ENCODE results near the gene RGS12. TPM values are rescaled to one million over a fixed set of nuclear protein-coding genes. Genes with fewer than 3 reads are reported as not detected.
A peak's percentile ranks its signal among the peaks of the same experiment; 100 is the strongest.

Gene RGS12, protein sequence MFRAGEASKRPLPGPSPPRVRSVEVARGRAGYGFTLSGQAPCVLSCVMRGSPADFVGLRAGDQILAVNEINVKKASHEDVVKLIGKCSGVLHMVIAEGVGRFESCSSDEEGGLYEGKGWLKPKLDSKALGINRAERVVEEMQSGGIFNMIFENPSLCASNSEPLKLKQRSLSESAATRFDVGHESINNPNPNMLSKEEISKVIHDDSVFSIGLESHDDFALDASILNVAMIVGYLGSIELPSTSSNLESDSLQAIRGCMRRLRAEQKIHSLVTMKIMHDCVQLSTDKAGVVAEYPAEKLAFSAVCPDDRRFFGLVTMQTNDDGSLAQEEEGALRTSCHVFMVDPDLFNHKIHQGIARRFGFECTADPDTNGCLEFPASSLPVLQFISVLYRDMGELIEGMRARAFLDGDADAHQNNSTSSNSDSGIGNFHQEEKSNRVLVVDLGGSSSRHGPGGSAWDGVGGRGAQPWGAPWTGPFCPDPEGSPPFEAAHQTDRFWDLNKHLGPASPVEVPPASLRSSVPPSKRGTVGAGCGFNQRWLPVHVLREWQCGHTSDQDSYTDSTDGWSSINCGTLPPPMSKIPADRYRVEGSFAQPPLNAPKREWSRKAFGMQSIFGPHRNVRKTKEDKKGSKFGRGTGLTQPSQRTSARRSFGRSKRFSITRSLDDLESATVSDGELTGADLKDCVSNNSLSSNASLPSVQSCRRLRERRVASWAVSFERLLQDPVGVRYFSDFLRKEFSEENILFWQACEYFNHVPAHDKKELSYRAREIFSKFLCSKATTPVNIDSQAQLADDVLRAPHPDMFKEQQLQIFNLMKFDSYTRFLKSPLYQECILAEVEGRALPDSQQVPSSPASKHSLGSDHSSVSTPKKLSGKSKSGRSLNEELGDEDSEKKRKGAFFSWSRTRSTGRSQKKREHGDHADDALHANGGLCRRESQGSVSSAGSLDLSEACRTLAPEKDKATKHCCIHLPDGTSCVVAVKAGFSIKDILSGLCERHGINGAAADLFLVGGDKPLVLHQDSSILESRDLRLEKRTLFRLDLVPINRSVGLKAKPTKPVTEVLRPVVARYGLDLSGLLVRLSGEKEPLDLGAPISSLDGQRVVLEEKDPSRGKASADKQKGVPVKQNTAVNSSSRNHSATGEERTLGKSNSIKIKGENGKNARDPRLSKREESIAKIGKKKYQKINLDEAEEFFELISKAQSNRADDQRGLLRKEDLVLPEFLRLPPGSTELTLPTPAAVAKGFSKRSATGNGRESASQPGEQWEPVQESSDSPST (N-terminal part only)
- polyA plus RNA-seq (2013, experiment 1 of 2; ENCODE audit: insufficient read length): 21.4 TPM
- polyA plus RNA-seq (2013, experiment 2 of 2; ENCODE audit: insufficient read length): 15.4 TPM

- DNase-seq: peak; percentile 92
These were observed at the start of gene RGS12 for GRCh38 chr4:3292571-3293400. Gene RGS12, plus strand, starts transcription at chr4:3293021. Its CDS starts 23,150 bp downstream, at chr4:3316171.

GRCh38 chr4:3243136-3243780 lies 49.6 kb upstream of the RGS12 start:
- no peak for DNase-seq

GRCh38 chr4:3244002-3244401 lies 48.8 kb upstream of the RGS12 start:
- no peak for DNase-seq

DNA sequence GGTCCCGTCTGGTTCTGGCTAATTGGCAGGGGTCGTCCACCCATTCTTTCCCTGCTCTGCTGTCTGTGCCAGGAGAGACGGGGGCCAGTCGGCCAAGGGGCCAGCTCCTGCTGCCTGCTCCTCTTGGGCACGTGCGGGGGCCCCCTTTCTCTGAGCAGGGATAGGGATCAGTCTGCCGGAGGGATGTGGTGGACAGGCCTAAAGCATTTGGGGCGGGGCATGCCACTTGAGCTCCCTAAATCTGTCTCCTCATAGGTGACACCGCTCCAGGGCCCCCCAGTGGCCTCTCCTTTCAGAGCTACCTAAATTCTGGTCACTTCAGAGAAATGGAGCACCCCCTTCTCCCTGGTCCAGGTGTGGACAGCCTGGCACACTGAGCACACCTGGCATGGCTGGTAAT lies 48.1 kb upstream of the RGS12 start:
- DNase-seq: no peak

DNA sequence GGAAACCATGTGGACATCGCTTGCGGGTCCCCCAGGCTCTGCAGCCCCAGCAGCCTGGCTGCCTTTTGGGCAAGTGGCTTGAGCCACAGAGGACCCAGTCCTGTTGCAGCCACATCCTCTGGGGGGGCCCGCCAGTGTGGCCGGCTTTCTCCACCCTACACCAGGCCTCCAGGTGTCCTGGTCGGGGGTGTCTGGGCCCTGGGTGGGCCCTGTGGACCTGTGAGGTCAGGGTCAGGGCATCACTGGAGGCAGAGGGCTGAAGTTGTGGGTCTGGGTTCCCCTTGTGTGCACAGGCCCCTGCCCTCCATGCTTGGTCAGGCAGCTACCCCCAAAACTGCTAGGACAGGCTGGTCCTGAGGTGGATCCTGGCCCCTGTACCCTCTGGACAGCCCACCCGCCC lies 47.1 kb upstream of the RGS12 start:
- DNase-seq: no peak

- no peak for DNase-seq
These were observed 46.1 kb upstream of the RGS12 start for GRCh38 chr4:3246458-3247398.

- DNase-seq: no peak
These were observed 45.2 kb upstream of the RGS12 start for GRCh38 chr4:3247399-3248177.

GRCh38 chr4:3248178-3248480 lies 44.7 kb upstream of the RGS12 start:
- no peak for DNase-seq

DNA sequence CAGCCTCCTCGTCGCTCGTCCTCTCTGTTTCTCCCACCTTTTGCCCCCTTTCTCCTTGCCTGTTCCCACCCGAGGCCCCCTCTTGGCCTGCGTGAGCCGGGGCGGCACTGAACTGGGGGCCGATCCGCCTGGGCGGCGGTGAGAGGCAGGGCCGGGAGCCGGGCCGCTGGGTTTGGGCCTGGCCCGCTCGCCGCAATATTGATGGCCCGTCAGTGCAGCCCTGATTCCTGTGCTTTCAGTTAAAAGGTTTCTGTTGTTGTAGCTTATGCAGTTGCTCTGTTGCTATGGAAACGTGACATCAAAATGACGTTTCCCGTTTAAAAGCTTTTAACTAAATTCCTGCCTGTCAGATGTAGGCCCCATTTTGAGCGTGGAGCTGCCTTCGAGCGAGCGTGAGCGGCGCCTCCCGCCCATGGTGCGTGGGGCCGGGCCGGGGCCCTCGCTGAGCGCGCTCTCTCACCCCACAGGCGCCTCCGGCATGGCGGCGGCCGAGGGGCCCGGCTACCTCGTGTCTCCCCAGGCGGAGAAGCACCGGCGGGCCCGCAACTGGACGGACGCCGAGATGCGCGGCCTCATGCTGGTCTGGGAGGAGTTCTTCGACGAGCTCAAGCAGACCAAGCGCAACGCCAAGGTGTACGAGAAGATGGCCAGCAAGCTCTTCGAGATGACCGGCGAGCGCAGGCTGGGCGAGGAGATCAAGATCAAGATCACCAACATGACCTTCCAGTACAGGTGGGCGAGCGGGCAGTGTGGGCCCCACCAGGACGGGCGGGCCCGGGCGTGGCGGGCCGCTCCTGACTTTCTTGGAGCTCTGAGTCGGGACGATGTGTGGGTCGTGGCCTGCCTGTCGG lies 43.8 kb upstream of the RGS12 start, which contains the start of gene MSANTD1:
Gene MSANTD1, plus strand, starts transcription at position 349 of the 851 bp plus-strand sequence. Its CDS starts 64 bp downstream, at position 413.
- peak; percentile 12 for DNase-seq

- DNase-seq: no peak
These were observed 42.9 kb upstream of the RGS12 start for GRCh38 chr4:3249711-3250437.

DNA sequence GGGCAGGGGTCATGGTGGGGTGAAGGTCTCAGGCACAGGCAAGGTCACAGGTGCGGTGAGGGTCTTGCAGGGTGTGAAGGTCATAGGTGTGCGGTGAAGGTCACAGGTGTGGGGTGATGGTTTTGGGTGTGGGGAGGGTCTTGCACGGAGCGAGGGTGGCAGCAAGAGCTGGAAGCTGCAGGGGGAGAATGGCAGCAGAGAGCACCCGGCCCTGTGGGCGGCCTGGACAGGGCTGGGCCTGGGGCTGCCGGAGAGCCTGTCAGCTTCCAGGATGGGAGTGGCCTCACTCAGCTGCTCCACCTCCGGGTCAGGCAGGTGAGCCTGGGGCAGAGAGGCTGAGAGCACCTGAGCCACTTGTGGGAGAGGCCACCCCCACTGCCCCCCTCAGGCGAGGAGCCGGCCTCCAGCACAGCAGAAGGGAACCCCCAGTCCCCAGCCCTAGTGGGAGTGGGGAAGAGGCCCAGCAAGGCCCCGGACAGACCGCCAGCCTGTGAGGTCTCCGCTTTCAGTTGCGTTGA lies 42.3 kb upstream of the RGS12 start:
- no peak for DNase-seq

GRCh38 chr4:3250956-3251690 lies 41.7 kb upstream of the RGS12 start:
- DNase-seq: peak; percentile 36

- no peak for DNase-seq
These were observed 40.9 kb upstream of the RGS12 start for GRCh38 chr4:3251691-3252479.

DNA sequence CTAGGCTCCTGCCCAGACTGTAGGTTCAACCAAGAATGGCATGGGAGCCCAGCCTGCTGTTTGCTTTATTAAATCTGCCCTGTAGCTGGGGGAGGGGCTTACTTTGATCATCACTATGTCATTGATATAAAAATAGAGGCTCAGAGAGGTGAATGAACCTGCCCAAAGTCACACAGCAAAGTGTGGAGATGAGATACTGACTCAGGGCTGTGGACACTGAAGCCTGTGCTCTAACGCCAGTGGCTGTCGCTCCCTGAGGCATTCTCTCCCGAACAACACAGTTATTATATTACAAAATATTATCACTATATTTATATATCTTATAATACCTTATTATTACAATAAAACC lies 40.4 kb upstream of the RGS12 start:
- DNase-seq: no peak

DNA sequence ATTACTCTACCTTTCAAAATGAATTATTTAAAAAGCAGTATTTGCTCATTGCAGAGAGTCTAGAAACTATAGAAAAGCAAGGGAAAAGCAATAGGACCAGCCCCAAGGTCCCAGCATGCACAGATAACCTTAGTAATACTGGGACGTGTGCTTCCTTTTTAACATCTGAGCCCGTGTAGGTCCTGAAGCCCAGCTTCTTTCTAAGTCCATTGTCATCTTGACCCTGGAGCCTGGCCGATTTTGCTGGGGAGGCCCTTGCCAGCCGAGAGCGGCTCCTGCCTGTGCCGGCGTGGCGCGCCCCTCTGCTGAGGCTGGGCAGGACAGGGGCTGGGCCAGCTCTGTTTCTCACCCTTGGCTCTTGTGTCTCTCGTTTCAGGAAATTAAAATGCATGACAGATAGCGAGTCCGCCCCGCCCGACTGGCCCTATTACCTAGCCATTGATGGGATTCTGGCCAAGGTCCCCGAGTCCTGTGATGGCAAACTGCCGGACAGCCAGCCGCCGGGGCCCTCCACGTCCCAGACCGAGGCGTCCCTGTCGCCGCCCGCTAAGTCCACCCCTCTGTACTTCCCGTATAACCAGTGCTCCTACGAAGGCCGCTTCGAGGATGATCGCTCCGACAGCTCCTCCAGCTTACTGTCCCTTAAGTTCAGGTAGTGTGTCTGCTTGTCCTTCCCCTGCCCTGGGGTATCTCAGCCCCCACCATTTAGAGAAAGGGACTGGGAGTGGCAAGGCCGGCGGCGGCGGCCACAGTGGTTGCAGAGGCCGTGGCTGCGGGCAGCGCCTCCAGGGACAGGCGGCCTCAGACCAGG lies 39.8 kb upstream of the RGS12 start:
- DNase-seq: no peak
